GM19397 (cell line): ENCODE data around the gene HSPA5.
"Not testable (repeated sequence)": the region's sequence is repeated elsewhere in the genome, so short reads cannot be mapped to it uniquely, and the experiment has no call there.

Experiments
- ATAC-seq: cut with Tn5 transposase; IDR thresholded peaks from one replicate; pipeline ENCODE4 v1.9.1; 2021; ENCODE audit warnings: mild to moderate bottlenecking, moderate library complexity; ENCODE audit not compliant: unreplicated experiment

HSPA5 gene

GRCh38 chr9:125241000-125241862 lies at the start of gene HSPA5:
Gene HSPA5, minus strand, starts transcription at chr9:125241343. Its CDS starts 217 bp downstream, at chr9:125241126.
- ATAC-seq, result peak; percentile 91

GRCh38 chr9:125286935-125287433 lies 45.8 kb upstream of the HSPA5 start:
- not testable (repeated sequence) for ATAC-seq

- no peak for ATAC-seq
Measured at GRCh38 chr9:125284855-125285254, 43.7 kb upstream of the HSPA5 start.

GRCh38 chr9:125280945-125281344 lies 39.8 kb upstream of the HSPA5 start:
- ATAC-seq, result no peak

GRCh38 chr9:125277411-125277810 lies 36.3 kb upstream of the HSPA5 start:
- no peak for ATAC-seq

GRCh38 chr9:125276771-125277170 lies 35.6 kb upstream of the HSPA5 start:
- no peak for ATAC-seq

GRCh38 chr9:125272697-125273096 lies 31.6 kb upstream of the HSPA5 start:
- ATAC-seq, result no peak

GRCh38 chr9:125271081-125271480 lies 29.9 kb upstream of the HSPA5 start:
- no peak for ATAC-seq

GRCh38 chr9:125269014-125269397 lies 27.9 kb upstream of the HSPA5 start:
- no peak for ATAC-seq

GRCh38 chr9:125268394-125269013 lies 27.4 kb upstream of the HSPA5 start:
- ATAC-seq, result no peak

- not testable (repeated sequence) for ATAC-seq
Measured at GRCh38 chr9:125264068-125264467, 22.9 kb upstream of the HSPA5 start.

- no peak for ATAC-seq
Measured at GRCh38 chr9:125262294-125262991, 21.3 kb upstream of the HSPA5 start.

GRCh38 chr9:125261501-125262293 lies 20.6 kb upstream of the HSPA5 start, which contains the start of gene GAPVD1:
Gene GAPVD1, plus strand, starts transcription at chr9:125261826. Its CDS starts 37,096 bp downstream, at chr9:125298922.
- ATAC-seq, result peak; percentile 96

GRCh38 chr9:125260561-125260960 lies 19.4 kb upstream of the HSPA5 start:
- no peak for ATAC-seq

- no peak for ATAC-seq
Measured at GRCh38 chr9:125258832-125259534, 17.8 kb upstream of the HSPA5 start.

- ATAC-seq, result no peak
Measured at GRCh38 chr9:125258160-125258785, 17.1 kb upstream of the HSPA5 start.

- ATAC-seq, result no peak
Measured at GRCh38 chr9:125255781-125256391, 14.7 kb upstream of the HSPA5 start.

- no peak for ATAC-seq
Measured at GRCh38 chr9:125254231-125254630, 13.1 kb upstream of the HSPA5 start.

GRCh38 chr9:125246261-125246667 lies 5.1 kb upstream of the HSPA5 start:
- ATAC-seq, result no peak
